ENCODE data around the gene GYG1.

GRCh38 chr3:148964809-148965208, 26.5 kb upstream of the GYG1 start:
- TF ChIP-seq EZH2 (IDR thresholded peaks at IDR 0.05; ENCODE audit: insufficient read depth, poor library complexity, severe bottlenecking): no peak
- TF ChIP-seq EZH2phosphoT487 (IDR thresholded peaks at IDR 0.05; ENCODE audit: insufficient read depth, low read depth): no peak

All from GM23248 (cell line).